HG03439 (cell line): ENCODE data around the gene ACAP3.

Experiments
- ATAC-seq: cut with Tn5 transposase; IDR thresholded peaks from one replicate; pipeline ENCODE4 v1.9.1; 2021; ENCODE audit warnings: mild to moderate bottlenecking, moderate library complexity; ENCODE audit not compliant: unreplicated experiment

The ACAP3 gene

DNA sequence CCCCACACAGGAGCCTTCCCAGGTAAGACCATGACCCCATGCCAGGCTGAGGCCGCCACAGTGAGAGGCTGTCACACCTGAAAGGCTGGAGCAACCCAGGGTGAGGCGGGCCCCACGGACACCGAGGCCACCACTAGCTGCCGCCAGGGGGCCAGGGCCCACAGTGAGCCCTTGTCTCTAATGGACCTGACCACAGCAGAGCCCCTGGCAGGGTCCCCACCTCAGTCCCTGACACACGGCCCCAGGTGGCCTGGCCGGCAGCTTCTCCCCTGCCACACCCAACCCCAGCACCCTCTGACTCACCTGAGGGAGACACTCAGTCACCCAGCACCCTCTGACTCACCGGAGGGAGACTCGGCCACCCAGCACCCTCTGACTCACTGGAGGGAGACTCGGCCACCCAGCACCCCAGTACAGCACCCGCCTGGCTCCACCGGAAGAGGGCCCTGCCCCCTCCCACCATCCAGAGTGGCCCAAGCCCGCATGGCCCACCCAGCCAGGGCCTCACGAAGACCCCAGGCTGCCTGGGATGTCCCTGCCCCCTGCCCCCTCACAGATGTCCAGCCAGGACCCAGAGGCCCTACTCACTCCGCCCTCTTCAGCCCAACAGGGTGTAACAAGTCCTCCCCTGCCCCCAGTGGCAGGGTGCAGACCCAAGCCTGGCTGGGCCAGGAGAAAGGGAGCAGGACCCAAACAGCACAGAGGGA, 37.1 kb upstream of the ACAP3 start:
- ATAC-seq: no peak

DNA sequence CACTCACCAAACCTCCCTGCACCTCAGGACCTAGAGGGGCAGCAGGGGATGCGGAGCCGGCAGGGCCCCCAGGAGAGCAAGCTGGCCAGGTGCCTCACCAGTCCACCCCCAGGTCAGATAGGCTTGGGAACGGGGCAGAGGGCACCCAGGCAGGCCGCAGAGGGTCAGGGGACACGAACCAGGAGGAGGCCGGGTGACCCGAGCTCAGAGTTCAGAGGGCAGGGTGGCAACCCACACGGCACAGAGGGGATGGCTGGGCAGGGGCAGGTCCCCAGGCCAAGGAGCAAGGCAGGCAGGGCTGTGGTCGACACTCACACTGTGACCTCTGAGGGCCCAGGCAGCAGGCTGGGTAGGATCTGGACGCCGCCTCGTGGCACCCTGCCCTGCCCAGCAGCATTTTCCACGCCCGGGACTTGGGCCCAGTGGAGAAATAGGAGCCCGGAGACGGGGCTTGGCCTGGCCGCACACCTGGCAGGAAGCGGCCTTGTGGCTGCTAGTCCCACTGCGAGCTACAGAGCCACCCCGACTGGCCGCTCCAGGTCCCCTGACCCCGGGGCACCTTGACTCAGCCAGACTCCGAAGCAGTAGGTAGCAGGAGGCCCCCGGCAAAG, 36.2 kb upstream of the ACAP3 start:
- ATAC-seq: no peak

DNA sequence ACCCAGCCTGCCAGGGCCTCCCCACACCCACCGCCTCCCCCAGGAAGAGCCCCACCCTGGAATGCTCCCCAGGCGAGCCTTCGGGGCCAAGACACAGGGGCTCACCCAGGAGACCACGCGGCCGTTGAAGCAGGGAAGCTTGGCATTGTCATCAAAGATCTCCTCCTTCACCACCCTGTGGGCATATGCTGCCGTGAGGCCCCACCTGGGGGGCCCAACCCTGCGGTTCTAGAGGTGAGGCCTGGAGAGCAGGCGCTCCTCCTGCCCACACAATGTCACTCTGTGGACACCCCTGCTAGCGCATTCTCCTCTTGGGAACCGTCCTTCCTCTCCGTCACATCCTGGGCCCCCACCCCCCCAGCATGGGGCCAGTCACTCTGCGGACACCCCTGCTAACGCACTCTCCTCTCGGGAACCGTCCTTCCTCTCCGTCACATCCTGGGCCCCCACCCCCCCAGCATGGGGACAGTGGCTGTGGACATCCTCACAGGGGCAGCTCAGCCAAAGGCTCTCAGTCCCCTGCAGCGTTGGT, 34.9 kb upstream of the ACAP3 start:
- no peak for ATAC-seq

DNA sequence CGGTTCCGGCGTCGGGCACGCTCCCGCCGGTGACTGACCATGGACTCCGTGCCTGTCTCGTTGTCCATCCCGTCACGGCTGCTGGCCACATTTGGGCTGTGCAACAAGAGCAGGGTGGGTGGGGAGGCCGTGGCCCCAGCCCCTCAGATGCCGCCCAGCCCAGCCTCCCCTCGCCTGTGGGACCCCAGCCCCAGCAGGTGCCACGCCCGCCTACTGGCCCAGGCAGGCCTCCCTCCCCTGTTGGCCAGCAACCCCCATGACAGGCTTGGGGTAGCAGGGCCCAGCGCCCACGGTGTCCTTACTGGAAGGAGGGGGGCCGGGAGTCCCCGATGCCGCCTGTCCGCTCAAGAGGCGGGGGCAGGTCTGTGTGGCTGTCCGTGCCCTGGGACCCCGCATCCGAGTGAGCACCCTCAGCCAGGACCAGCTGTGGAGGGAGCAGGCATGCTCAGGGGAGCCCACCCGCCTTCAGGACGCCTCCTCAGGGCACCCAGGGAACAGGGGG, 34.4 kb upstream of the ACAP3 start:
- no peak for ATAC-seq

DNA sequence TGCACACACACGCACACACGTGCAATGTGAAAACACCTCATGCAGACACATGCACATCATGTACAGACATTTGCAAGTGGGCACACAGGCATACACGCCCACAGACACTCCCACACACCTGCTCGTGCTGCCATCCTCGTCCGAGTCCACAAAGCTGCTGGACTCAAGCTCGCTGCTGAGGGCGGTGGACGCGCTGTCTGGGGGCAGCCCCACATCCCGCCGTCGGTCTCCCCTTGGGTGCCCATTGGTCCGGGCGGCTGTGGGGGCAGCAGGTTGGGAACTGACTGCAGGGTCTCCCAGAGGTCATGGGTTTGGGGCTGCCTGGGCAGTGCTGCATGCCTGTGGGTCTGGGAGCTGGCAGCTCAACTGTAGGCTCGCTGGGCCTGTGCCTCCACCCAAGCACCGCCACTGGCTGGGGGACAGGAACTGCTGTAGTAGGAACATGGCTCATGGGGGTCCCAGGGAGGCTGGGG, 33.9 kb upstream of the ACAP3 start:
- no peak for ATAC-seq

DNA sequence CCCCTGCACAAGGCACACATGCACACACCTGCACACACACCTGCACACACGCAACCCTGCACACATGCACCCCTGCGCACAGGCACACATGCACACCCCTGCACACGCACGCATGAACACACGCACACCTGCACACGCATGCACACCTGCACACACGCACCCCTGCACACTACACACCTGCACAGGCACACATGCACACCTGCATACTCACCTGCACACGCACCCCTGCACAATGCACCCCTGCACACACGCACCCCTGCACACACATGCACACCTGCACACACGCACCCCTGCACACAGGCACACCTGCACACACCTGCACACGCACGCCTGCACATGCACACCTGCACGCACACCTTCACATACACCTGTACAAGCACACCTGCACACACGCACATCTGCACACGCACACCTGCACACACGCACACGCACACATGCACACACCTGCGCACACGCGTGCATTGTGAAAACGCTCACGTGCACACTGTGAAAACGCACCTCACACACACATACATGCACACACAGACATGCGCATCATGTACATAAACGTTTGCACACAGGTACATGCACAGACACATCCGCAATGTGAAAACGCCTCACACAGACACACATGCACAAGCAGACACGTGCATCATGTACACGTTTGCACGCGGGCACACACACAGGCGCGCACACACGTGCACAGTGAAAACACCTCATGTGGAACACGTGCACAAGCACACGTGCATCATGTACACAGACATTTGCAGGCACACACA, 33.2 kb upstream of the ACAP3 start:
- no peak for ATAC-seq

DNA sequence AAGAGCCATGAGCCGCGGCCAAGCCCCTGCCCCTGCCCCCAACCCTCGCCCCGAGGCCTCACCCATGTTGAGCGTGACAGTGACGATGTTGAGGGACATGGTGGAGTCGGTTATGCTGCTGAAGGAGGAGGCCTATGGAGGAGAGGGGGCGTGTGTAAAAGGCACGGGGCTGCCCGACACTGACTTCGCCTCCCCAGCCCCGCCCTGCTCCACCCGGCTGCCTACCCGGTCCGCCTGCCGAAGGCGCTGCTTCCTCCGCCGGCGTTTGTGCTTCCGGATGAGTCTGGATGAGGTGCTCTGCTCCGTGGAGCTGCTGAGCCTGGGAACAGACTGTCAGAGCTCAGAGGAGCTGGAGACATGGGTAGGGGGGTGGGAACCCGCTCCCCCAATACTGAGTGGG, 32.5 kb upstream of the ACAP3 start:
- no peak for ATAC-seq

DNA sequence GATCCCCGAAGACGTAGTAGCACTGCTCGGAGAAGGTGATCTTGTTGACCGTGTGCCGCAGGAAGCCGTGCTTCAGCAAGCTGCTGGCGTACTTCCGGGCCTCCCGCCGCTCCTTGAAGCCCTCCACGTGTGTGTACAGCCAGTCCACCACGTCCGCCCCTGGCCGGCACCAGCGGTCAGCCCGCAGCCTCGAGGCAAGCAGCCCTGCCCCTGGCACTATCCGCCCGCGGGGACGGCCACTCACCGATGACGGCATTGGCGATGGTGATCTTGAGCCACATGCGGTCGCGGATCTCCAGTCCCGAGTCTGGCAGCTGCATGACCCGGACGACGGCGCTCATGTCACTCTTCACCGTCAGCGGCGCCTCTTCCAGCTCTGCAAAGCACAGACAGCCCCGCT, 30.5 kb upstream of the ACAP3 start:
- ATAC-seq: no peak

DNA sequence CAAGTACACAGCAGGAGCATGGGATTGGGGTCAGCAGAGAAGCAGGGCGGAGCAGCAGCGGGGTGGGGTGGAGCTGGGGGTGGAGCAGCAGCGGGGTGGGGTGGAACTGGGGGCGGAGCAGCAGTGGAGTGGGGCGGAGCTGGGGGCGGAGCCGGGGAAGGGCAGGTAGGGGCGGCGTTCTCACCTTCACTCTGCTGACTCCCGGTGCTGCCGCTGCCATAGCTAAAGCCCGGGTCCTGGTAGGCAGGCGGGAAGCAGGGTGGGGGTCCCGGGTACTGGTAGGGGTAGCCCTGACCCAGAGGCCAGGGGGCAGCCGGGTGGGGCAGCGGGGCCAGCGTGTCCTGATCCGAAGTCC, 30.0 kb upstream of the ACAP3 start:
- ATAC-seq: no peak

DNA sequence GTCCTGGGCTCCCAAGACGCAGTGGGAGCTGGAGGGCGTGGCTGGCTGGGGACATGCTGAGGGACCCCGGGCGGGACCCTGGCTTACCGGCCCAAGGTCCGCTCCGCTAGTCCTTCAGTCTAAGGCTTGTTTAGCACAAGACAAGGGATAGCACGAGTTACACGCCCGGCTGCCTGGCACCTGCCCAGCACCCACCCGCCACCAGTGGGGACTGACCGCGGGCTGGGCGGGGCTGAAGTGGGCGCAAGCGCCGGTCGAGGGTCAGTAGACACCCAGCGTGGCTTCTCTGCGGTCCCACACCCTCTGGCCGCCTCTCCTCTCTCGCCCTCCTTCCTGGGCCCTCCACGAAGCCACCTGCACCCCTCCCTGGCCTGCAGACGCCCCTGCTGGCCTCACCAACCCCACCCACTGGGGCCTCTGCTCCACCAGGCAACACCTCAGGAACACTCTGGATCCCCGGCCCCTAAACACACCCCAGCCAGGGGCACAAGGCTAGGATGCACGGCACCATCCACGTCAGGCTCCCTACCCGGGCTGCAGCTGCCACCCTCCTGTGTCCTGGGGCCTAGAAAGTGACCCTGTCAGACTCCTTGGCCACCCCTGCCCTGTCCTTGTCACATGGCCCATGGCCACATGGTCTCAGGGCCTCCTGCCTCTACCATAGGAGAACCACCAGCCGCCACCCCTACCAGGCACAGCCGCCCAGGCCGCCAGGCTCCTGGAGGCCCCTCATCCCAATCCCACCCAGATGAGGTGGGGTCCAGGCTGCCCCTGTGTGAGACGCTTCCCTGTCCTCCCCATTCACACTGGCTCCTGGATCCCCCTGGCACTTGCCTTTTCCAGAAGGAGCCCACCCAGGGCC, 29.4 kb upstream of the ACAP3 start:
- no peak for ATAC-seq

DNA sequence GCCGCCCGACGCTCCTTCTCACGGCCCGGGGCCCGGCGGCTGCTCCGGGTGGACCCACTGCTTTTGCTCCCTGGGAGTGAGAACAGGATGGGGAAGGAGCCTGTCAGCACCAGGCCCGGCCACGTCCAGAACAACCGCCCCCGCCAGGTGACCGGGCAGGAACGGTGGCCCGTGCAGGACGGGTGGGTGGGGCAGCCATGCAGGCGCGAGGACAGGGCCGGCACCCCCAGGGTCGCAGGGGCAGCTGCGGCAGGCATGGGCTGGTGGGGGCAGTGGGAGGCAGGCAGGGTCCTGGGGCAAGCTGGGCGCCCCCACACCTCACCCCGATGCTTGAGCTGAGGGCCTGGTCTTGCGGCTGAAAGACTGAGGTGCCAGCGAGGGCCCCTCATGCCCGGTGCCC, 28.7 kb upstream of the ACAP3 start:
- ATAC-seq: no peak

DNA sequence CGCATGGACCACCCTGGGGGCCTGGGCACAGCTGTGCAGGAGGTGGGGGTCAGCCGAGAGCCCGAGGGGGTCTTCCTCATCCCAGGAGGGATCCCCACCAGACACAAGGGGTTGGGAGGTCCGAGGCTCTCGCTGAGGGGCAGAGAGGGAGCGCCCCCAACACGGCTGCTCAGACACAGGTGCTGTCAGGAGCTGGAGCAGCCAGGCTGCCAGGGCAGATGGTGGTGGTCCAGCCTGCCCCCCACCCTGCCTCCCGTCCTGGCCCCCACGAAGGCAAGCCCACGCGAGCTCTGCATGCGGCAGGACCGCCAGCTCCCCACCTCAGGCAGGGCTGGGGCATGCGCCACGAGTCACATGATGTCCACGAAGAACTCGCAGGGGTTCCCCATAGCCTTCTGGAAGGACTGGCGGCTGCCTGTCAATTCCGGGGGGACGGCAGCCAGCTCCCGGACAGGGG, 28.1 kb upstream of the ACAP3 start:
- ATAC-seq: no peak

DNA sequence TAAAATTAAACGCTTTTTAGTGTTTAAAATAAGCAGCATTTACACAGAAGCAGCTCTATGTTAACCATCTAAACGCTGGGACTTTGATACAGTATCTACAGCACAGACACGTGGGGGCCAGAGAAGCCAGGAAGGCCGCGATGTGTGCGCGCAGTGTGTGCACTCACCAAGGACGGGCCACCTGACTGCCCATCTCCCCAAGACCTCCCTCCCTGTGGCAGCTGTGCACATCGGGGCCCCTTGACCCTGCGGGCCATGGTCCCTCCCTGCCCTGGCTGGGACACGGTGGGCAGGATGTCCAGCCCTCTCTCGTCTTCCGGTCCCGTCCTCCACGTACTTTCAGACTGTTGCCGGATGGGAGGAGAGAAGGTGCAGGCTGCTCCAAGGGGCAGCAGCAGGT, 27.6 kb upstream of the ACAP3 start:
- no peak for ATAC-seq

DNA sequence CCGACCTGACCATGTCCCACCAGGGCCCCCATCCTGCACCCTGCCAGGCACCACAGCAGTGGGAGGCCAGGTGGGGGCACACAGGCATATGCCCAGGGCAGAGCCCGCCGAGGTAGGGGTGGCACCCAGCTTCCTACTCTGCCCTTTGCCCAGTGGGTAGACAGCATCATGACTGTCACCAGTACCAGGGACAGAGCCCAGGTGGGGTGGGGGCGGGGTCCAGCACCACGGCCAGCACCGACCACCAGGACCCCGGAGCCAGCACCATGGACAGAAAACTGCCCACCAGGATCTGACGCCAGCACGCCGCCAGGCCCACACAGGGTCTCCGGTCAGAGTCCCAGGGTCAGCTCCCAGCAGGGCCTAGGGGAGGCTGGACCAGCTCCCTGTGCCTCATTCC, 27.1 kb upstream of the ACAP3 start:
- no peak for ATAC-seq

DNA sequence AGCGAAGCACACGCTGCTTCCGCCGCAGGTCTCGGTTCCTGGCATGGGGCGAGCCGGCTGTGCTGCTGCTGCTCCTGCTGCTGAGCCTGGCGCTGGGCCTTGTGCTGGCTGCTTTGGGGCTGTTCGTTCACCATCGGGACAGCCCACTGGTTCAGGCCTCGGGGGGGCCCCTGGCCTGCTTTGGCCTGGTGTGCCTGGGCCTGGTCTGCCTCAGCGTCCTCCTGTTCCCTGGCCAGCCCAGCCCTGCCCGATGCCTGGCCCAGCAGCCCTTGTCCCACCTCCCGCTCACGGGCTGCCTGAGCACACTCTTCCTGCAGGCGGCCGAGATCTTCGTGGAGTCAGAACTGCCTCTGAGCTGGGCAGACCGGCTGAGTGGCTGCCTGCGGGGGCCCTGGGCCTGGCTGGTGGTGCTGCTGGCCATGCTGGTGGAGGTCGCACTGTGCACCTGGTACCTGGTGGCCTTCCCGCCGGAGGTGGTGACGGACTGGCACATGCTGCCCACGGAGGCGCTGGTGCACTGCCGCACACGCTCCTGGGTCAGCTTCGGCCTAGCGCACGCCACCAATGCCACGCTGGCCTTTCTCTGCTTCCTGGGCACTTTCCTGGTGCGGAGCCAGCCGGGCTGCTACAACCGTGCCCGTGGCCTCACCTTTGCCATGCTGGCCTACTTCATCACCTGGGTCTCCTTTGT, 26.0 kb upstream of the ACAP3 start:
- ATAC-seq: no peak

DNA sequence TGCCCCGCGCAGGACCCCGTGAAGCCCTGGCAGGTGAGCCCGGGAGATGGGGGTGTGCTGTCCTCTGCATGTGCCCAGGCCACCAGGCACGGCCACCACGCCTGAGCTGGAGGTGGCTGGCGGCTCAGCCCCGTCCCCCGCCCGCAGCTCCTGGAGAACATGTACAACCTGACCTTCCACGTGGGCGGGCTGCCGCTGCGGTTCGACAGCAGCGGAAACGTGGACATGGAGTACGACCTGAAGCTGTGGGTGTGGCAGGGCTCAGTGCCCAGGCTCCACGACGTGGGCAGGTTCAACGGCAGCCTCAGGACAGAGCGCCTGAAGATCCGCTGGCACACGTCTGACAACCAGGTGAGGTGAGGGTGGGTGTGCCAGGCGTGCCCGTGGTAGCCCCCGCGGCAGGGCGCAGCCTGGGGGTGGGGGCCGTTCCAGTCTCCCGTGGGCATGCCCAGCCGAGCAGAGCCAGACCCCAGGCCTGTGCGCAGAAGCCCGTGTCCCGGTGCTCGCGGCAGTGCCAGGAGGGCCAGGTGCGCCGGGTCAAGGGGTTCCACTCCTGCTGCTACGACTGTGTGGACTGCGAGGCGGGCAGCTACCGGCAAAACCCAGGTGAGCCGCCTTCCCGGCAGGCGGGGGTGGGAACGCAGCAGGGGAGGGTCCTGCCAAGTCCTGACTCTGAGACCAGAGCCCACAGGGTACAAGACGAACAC, 25.2 kb upstream of the ACAP3 start:
- ATAC-seq: no peak

DNA sequence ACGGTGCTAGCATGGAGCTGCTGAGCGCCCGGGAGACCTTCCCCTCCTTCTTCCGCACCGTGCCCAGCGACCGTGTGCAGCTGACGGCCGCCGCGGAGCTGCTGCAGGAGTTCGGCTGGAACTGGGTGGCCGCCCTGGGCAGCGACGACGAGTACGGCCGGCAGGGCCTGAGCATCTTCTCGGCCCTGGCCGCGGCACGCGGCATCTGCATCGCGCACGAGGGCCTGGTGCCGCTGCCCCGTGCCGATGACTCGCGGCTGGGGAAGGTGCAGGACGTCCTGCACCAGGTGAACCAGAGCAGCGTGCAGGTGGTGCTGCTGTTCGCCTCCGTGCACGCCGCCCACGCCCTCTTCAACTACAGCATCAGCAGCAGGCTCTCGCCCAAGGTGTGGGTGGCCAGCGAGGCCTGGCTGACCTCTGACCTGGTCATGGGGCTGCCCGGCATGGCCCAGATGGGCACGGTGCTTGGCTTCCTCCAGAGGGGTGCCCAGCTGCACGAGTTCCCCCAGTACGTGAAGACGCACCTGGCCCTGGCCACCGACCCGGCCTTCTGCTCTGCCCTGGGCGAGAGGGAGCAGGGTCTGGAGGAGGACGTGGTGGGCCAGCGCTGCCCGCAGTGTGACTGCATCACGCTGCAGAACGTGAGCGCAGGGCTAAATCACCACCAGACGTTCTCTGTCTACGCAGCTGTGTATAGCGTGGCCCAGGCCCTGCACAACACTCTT, 24.5 kb upstream of the ACAP3 start:
- ATAC-seq: no peak

DNA sequence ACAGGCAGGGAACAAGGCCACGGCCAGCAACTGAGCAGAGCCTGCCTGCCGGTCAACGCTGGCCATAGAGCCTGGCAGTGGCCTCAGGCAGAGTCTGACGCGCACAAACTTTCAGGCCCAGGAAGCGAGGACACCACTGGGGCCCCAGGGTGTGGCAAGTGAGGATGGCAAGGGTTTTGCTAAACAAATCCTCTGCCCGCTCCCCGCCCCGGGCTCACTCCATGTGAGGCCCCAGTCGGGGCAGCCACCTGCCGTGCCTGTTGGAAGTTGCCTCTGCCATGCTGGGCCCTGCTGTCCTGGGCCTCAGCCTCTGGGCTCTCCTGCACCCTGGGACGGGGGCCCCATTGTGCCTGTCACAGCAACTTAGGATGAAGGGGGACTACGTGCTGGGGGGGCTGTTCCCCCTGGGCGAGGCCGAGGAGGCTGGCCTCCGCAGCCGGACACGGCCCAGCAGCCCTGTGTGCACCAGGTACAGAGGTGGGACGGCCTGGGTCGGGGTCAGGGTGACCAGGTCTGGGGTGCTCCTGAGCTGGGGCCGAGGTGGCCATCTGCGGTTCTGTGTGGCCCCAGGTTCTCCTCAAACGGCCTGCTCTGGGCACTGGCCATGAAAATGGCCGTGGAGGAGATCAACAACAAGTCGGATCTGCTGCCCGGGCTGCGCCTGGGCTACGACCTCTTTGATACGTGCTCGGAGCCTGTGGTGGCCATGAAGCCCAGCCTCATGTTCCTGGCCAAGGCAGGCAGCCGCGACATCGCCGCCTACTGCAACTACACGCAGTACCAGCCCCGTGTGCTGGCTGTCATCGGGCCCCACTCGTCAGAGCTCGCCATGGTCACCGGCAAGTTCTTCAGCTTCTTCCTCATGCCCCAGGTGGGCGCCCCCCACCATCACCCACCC, 23.6 kb upstream of the ACAP3 start, which contains the start of gene TAS1R3:
Gene TAS1R3 (plus strand): TSS at position 213 of the 898 bp plus-strand sequence. CDS start 66 bp downstream, at position 279.
- ATAC-seq: no peak
